ENCODE data around the gene MTREX.

MTREX gene

DNA sequence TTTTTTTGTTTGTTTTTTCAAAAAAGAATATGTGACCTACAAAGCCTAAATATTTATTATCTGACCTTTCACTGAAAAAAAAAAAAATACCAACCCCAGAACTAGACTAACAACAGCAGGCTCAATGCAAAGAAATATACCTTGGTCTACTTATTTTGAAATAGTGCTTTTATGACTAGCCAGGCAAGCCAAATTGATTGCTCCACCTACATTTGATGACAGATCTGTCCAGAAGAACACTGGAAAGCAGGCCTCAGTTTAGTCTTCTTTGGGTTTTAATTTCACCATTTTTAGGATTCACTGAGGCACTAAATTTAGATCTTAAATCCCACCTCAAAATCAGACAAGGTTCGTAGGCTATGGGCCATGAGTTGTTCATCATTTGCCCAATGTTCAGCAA lies 129.7 kb downstream of the MTREX start:
- DNase-seq: no peak

DNA sequence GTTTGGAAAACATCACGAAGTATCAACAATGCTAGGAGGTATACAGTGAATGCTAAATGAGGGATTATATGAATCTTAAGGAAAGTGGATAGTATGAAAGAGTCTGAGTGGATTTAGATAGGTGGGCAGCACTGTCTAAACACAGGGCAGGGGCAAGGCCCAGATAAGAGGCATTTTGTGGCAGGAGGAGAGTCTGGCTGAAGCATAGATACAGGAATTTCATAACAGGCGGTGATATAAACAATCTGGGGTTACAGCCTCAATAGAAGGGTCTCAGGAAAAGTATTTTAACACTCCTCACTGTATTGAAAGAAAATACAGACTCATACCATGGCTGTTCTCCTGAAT lies 130.0 kb downstream of the MTREX start:
- DNase-seq: no peak

DNA sequence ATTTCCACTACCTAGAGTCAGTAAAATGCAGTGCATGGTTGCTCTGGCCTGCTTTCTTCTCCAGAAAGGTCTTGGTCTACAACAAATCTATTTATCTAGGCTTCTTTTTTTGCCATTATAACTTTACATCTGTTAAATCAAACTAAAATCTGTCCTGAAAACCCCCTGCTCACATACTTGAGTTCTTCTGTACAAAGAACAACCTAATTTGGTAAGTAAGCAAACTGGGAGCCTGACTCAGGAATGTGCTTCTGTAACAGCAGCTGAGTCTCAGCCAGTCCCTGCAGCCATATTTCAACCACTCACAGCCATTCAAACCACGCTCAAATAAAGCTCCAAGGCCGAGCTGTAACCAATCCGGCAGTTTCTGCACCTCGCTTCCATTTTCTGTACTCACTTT lies 131.2 kb downstream of the MTREX start:
- DNase-seq: no peak

DNA sequence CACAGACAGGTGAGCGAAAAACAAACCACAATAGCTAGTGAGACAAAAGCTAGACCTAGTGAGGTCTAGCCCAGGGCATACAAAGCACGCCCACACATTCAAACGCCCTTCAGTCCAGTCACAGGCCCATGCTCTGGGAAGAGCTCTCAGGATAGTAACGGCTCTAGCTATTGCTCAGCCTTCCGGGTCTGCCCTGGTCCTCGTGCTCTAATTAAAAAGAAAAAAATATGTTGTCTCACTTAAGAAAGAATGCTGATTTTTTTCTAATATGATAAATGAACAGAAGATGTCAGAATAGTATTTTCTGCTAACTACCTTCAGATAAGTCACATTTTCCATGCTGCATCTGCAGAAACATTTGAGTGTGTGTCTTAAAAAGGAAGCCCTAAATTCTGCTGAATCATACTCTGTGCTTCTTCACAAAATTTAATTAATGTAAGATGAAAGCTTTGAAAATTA lies 132.4 kb downstream of the MTREX start:
- DNase-seq: no peak

DNA sequence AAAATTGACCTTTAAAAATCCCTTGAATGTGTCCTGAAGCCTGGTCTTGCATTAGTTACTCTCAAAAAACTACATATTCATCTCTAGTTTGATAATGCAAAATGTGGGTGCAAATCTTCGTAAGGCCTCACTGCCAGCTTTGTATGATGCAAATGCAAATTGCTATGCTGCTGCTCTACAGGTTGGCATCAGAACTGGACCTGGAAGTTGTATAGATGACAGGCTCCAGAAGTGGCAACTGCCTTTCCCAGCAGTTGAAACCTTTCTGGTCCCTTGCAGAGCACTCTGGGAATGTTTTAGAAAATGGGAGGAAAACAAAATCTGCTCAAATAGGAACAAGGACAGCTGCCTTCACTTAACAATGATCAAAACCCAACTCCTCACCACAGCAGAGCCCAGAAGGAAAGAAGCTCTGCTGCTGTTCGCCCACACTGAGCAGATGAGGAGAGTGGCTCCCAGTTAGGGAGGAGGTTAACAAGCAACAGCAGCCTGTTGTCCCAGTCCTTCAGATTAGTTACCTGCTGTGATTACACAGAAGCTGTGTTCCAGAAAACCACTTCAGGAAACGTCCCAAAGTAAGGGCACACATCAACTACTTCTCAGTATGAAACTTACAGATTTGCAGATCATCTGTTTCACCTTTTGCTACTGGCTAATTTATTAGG lies 133.4 kb downstream of the MTREX start:
- DNase-seq: no peak

DNA sequence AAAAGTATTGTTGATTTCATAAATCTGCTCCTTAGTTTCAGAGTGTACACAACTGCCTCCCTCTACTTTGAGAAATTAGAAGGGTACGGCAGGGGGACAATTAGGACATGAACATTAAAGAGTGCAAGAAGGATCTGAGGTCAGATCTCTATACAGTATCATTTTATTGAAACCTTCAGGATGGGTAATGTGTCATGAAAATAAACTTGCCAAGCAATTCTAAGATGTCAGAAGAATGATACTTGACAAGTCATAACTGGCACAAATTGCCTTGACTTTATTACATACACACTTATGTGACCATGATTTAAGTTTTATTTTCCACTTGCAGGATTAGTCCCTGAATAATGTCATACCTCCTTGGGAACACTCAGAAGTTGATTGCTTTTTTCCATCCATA lies 134.2 kb downstream of the MTREX start:
- DNase-seq: no peak

DNA sequence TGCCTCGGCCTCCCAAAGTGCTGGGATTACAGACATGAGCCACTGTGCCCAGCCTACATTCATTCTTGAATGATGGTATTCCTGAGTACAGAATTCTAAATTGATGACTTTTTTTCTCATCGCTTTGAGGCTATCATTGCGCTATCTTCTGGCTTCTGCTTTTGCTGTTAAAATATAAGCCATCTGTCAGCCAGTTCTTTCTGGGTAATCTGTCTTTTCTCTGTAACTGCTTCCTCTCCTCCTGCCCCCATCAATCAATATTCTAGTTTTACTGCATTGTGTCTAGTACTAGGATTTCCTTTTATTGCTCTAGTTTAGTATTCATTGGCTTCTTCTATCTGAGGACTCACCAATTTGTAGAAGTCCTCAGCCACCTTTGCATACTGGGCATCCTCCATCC lies 138.0 kb downstream of the MTREX start:
- DNase-seq: no peak

DNA sequence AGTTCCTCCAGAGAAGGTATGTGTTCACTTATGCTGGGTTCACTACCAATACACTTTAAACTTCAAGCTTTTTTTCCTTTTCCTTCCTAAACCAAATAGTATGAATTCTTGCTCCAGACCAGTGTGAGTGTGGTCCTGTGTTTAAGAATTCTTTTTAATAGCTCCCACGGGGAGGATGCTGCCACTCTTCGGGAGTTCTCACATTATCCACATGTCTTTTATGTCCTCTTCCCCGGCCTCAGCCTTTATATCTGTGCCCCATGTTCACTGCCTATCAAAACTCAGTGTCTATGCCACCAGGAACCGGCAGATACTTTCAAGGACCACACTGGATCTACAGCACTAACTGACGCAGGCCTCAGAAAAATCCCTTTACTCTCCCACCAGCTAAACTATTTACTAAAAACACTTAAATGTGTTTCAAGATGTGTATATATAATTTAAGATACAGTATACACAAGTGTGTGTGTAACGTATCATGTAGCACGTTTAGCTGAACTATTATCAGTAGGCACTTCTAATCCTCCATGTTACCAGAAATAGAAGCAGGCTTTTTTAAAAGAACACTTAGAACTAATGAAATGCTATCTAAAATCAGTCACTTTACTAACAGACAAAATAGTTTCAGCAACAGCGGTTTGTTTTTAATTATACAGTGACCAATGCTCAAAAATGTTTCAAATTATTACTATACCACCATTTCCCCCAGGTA lies 139.0 kb downstream of the MTREX start:
- no peak for DNase-seq

DNA sequence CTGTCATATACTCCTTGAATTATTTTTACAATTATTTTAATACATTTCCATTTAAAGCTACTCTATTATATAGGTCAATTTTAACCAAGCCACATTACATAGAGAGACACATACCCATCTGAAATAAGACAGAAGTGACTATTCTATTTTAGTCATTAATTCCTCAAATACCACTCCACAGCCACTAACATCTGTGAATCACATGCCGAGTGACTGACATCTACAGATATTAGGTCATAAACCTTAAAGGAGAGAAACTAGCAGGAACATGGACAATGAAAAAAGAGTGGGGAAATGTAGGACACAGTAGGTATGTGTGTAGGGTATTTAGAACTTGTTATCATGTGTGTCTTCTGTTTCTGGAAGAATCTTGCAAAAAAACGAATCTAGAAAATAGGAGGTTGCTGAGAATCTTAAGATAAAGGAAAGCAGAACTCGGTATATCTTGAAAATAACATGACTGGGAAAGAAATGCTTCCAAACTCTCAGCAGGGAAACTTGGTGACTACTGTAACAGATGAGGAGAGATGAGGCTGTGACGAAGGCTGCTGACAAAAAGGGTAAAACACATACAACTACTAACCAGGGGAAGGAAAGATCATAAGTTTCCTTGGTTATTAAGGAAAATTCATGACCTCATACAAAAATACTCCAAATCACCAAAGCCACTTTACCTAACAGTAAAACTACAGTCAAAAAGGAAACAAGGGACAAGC lies 142.4 kb downstream of the MTREX start:
- DNase-seq: no peak

DNA sequence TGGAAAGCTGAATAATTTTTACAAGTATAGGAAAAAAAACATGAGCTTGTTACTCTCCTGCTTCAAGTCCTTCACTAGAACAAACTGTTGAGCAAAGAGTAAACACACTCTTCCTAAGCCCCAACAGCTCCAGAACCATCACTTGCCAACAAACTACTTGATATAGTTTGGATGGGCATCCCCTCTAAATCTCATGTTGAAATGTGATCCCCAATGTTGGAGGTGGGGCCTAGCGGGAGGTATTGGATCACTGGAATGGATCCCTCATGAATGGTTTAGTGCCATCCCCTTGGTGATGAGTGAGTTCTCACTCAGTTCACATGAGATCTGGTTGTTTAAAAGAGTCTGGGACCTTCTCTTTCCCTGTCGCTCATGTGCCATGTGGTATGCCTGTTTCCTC lies 144.2 kb downstream of the MTREX start:
- DNase-seq: no peak

DNA sequence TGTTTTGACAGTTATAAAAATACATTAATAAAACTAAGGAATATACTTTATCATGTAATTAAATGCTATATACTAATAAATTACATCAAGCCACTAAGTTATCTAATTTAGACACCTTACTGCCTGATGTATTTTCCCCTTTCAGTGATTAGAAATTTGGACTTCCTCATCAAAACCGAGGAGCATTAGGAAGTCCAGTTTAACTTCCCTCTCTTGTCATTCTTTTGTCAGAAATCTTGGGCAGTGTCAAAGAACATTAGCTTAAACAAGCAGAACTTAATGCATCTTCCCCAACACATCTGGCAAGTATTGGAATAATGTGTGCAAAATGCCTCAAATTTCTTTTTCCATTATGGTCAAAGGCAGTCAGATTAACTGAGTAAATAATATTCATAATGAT lies 145.4 kb downstream of the MTREX start:
- DNase-seq: no peak

DNA sequence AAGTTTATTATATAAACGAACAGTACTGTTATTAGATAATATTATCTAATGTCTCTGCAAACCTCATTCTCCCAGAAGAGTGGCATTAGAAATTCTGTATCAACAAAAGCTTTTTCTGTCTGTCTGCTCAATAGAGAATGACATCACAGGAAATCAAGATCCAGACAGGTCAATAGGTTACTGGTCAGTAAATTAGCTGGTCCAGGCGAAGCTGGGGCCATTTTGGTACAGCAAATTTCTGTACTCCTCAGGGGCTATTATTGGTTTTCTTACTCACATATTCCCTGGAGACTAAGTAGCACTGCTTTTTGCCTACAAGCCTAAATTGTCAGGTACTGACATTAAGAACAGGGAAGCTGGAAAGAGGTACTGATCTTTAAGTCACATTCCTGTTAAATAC lies 146.5 kb downstream of the MTREX start:
- DNase-seq: no peak

DNA sequence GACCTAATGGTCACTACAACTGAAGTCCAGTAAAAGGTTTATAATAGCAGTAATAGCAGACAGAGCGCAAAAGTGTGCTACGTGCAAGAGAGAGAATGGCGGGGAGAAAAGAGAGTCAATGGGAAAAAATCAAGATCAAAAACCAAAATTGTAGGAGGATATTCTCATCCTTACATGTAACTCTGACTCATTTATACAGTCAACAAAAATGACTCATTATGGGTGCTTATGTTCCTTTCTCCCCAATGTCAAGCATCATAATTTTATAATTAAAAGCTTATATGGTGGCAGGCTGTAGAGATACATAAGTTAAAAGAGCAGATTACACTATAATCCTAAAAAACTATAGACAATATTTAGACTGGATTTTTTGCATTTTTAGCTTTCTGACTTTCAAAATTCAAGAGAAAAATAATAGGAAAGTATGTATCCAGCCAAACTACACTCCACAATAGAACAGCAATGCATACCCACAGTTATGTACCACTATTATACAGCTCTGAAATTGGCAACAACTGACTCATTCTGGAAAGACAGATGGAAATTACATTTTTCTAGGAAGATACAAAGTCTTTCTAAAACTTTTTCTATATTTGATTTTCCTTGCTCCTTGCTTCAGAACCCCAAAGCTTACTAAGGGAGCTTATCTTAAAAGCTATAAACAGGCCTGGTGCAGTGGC lies 148.6 kb downstream of the MTREX start:
- DNase-seq: no peak

DNA sequence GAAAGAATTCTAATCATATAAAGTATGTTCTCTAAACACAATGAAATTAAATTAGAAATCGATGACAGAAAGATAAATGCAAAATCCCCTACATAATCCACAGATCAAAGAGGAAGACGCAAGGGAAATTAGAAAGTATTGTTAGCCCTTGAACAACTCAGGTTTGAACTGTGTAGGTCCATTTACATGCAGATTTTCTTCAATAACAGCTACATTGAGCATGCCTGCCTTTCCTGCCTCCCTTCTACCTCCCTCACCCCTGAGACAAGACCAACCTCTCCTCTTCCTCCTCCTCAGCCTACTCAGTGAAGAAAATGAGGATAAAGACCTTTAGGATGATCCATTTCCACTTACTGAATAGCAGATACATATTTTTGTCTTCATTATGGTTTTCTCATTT lies 151.8 kb downstream of the MTREX start:
- no peak for DNase-seq

DNA sequence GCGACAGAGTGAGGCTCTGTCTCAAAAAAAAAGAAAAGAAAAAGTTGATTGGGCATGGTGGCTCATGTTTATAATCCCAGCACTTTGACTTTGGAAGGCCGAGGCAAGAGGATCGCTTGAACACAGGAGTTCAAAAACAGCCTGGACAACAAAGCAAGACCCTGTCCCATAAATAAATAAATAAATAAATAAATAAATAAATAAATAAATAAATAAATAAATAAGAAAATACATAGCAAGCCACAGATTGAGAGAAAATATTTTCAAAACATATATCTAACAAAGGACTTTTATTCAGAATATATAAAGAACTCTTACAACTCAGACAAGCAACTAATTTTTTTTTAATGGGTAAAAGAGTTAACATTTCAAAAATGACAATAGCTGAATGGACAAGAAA lies 155.8 kb downstream of the MTREX start:
- no peak for DNase-seq

DNA sequence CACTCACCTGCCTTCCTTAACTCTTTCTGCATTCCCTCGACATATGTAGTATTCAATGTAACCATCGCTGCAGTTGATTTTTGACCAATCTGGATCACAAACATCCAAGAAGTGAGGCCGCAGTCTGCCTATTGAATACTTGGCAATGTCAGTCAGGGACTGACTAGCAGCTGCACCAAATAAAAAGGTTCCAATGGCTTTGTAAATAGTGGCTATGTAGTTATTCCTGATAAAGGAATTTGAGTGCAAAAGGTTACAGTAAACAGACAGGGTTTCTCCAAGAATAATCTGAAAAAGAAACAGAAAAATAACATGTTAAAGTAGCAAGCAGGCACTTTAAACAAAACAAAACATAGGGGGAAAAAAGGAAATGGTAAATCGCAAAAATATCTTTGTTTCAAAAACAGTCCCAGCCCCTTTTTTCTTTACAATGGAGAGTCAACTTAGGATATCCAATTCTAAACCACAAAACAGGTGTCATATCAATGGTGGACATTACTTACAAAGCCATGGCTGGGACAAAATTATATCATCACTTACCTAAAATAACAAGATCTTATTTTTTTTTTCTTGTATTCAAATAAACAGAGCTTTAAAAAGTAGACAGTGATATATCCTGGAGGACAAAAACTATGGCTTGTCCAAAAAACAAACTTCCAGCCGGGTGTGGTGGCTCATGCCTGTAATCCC lies 160.2 kb downstream of the MTREX start:
- no peak for DNase-seq

DNA sequence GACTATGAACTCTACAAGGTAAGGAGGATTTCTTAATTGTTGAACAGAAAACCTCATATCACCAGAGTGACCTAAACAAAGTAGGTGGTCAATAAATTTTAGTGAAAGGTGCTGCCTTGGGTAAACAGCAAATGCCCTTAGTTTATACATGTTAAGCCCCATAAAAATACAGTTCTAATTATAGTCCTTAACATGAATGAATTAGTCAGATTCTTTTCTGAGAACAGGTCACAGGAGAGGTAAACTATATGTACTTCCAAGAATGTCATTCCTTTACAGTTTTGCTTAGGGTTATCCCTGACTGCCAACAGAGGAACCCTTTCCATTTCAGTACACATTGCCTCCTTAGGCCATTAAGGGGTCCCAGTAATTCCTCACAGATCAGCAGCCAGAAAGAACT lies 162.1 kb downstream of the MTREX start:
- DNase-seq: no peak

DNA sequence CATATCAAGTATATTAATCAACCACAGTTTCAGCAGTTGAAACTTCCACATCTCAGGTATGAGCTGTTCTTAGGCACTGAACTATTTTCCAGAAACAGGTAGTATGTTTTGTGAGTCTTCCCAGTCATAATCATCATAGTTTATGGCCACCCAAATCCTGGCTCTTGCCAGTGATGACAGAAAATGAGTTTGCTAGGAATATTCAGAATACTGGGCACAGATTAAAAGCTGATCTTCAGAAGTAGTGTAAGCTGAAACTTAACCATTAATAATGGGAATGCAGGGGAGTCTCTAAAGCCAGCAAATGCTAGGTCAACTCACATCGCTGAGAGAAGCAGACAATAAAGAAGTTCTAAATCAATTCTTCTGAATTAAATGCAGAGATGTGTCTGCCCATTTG lies 162.5 kb downstream of the MTREX start:
- DNase-seq: no peak

DNA sequence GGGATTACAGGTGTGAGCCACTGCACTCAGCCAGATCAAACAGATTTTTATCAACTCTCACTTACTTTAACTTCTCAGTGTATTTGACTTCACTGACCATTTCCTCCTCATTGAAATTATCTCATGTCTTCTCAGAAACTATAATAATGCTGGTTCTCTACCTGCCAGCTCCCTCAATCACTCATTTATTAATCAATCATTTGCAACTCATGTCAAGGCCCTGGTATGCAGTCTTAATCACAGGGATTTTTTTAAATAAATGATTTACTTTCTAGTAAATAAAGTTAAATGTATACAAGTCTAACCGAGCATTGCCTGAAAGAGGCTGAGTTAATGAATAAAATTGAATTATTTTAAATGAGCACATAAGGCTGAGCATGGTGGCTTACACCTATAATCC lies 163.7 kb downstream of the MTREX start:
- no peak for DNase-seq

DNA sequence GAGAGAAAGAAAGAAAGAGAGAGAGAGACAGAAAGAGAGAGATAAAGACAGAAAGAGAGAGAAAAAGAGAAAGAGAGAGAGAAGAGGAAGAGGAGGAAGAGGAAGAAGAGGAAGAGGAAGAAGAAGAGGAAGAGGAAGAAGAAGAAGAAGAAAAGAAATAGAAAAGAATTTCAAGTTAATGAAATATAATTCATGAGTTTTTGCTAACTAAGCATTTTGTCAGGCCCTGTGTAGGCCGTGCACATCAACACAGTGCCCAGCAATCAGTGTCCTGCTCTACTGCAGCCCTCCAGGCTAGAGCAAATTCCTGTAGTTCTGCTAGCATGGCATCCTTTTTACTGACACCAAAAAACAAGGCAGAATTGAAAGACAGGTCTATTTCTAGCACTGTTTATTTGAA lies 164.9 kb downstream of the MTREX start:
- DNase-seq: no peak
